ENCODE data around the gene BICC1. TPM values are rescaled to one million over a fixed set of nuclear protein-coding genes. Genes with fewer than 3 reads are reported as not detected.

Gene BICC1
- total RNA-seq, 1 experiment from 2014 or later: 13.9 TPM

DNA sequence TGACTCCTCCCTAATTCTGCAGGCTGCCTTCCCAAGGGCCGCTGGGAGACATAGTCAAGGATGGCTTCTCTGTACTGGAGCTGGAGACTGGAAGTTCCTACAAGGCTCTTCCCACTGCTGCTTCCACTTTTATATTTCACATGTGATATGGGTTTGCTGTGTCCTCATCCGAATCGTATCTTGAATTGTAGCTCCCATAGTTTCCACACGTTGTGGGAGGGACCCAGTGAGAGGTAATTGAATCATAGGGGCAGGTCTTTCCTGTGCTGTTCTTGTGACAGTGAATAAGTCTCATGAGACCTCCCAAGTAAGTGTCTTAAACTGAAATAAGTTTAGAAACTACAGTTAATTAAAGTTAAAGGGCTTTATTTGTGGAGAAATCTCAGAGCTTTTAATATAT lies 47.0 kb upstream of the BICC1 start:
- Histone ChIP-seq H3K9me3 (ENCODE audit: low read length) (no peaks in the 10 kb centered on the region), H3K4me2 (ENCODE audit: low read length) (no peak overlapping the region), H3K4me3 (ENCODE audit: low read length) (no peak overlapping the region), H4K20me1 (ENCODE audit: low read length) (no peaks in the 10 kb centered on the region), H3K36me3 (ENCODE audit: low read depth, low read length) (no peaks in the 10 kb centered on the region), H3K9ac (ENCODE audit: low read length) (no peak overlapping the region), H3K9me2 (replicated peaks; ENCODE audit: low read length) (no peaks in the 10 kb centered on the region), H3K27me3 (ENCODE audit: low read length) (peaks cover 21% of the 10 kb centered on the region), H3K27ac (ENCODE audit: low read length) (no peak overlapping the region), H3K4me1 (ENCODE audit: insufficient read depth, low read length) (peaks cover 5% of the 10 kb centered on the region; the same call in 1 of the 2 replicates), H3F3A (ENCODE audit: low read length, unreplicated experiment) (no peaks in the 10 kb centered on the region), H3K79me2 (ENCODE audit: low read length) (no peaks in the 10 kb centered on the region), H2AFZ (ENCODE audit: low read length) (no peak overlapping the region)
- TF ChIP-seq EZH2phosphoT487 (IDR thresholded peaks at IDR 0.05; ENCODE audit: borderline replicate concordance, low read length): no peak
- TF ChIP-seq EZH2 (IDR thresholded peaks at IDR 0.05; ENCODE audit: low read length, unreplicated experiment): no peak
- TF ChIP-seq, protein P1, sequence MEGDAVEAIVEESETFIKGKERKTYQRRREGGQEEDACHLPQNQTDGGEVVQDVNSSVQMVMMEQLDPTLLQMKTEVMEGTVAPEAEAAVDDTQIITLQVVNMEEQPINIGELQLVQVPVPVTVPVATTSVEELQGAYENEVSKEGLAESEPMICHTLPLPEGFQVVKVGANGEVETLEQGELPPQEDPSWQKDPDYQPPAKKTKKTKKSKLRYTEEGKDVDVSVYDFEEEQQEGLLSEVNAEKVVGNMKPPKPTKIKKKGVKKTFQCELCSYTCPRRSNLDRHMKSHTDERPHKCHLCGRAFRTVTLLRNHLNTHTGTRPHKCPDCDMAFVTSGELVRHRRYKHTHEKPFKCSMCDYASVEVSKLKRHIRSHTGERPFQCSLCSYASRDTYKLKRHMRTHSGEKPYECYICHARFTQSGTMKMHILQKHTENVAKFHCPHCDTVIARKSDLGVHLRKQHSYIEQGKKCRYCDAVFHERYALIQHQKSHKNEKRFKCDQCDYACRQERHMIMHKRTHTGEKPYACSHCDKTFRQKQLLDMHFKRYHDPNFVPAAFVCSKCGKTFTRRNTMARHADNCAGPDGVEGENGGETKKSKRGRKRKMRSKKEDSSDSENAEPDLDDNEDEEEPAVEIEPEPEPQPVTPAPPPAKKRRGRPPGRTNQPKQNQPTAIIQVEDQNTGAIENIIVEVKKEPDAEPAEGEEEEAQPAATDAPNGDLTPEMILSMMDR (conservative IDR thresholded peaks at IDR 0.05; ENCODE audit: low read depth, low read length): no peak
- ChIA-PET CTCF (no interaction called here), POLR2A (ENCODE audit: unreplicated experiment) (no interaction called here)
- ATAC-seq (peak; percentile 21; the same call in 1 of the 2 replicates), DNase-seq (peak; percentile 23)
- intact Hi-C loops (cut with micrococcal nuclease): no loop called here
- no TSS peak for BruUV-seq (replicated peaks)

DNA sequence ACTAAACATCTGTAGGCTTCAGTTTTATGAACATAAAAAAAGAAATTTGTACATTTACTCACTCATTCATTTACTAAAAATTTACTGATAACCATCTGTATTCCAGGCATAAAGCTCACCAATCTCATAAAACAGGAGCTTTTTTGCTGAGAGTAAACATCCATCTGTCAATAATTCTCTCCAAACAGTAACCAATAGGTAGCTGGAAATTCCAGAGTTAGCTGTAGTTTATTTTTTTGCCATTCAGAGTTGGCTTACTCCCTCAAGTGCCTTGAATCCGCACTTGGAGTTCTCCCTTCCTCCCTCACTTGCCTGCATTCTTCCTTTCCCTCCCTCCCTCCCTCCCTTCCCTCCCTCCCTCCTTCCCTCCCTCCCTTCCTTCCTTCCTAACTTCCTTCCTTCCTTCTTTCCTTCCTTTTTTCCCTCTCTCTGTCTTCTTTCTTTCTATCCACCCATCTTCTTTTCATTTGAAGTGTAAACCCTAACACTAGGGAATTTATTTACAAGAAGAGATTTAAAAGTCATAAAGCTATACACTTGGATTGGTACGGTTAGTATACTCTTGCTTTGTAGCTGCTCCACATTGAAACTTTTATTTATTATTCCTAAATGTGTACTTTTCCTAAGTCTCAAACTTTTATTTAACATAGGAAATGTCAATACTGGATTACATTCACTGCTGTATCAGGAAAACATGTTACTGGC lies 44.6 kb upstream of the BICC1 start:
- Histone ChIP-seq H2AFZ (ENCODE audit: low read length) (no peak overlapping the region), H3K27ac (ENCODE audit: low read length) (peak overlapping the region; percentile 3; the same call in 1 of the 2 replicates), H3K27me3 (ENCODE audit: low read length) (peaks cover 46% of the 10 kb centered on the region), H3K9me3 (ENCODE audit: low read length) (no peaks in the 10 kb centered on the region), H3K4me1 (ENCODE audit: insufficient read depth, low read length) (peaks cover 5% of the 10 kb centered on the region; the same call in 1 of the 2 replicates), H3F3A (ENCODE audit: low read length, unreplicated experiment) (no peaks in the 10 kb centered on the region), H3K36me3 (ENCODE audit: low read depth, low read length) (no peaks in the 10 kb centered on the region), H3K79me2 (ENCODE audit: low read length) (no peaks in the 10 kb centered on the region), H3K4me2 (ENCODE audit: low read length) (no peak overlapping the region), H3K9me2 (replicated peaks; ENCODE audit: low read length) (no peaks in the 10 kb centered on the region), H3K9ac (ENCODE audit: low read length) (no peak overlapping the region), H3K4me3 (ENCODE audit: low read length) (no peak overlapping the region), H4K20me1 (ENCODE audit: low read length) (no peaks in the 10 kb centered on the region)
- CTCF ChIA-PET: interaction anchor here (0.9 kb wide), 1 partner anchor 45 kb away, joined by 4 read pairs; no protein-coding TSS in a partner anchor
- TF ChIP-seq, protein P1 (conservative IDR thresholded peaks at IDR 0.05; ENCODE audit: low read depth, low read length): no peak
- no peak for TF ChIP-seq EZH2phosphoT487 (IDR thresholded peaks at IDR 0.05; ENCODE audit: borderline replicate concordance, low read length)
- TF ChIP-seq EZH2 (IDR thresholded peaks at IDR 0.05; ENCODE audit: low read length, unreplicated experiment): no peak
- DNase-seq (peak; percentile 50), ATAC-seq (peak; percentile 65)
- POLR2A ChIA-PET (ENCODE audit: unreplicated experiment): interaction anchor here (1.3 kb wide), 1 partner anchor 133 kb away, joined by 5 read pairs; no protein-coding TSS in a partner anchor
- BruUV-seq (replicated peaks): no TSS peak
- intact Hi-C loops (cut with micrococcal nuclease): no loop called here

DNA sequence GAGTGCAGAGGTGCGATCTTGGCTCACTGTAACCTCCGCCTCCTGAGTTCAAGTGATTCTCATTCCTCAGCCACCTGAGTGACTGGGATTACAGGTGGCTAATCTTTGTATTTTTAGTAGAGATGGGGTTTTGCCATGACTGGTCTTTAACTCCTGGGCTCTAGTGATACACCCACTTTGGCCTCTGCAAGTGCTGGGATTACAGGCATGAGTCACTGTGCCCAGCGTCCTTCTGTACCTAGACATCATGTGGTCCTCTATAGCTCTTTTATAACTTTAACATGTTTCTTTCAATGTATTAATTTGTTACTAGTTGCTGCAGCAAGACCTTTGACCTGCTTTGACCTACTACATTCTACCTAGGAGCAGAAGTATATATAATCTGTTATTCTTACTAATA lies 38.7 kb upstream of the BICC1 start:
- no peaks in the 10 kb centered on the region for H3K79me2 ChIP-seq (ENCODE audit: low read length)
- POLR2A ChIA-PET (ENCODE audit: unreplicated experiment): no interaction called here
- no peak overlapping the region for H3K4me2 ChIP-seq (ENCODE audit: low read length)
- H3K9ac ChIP-seq (ENCODE audit: low read length): no peak overlapping the region
- H2AFZ ChIP-seq (ENCODE audit: low read length): no peak overlapping the region
- H3K27ac ChIP-seq (ENCODE audit: low read length): no peak overlapping the region
- peaks cover 41% of the 10 kb centered on the region for H3K27me3 ChIP-seq (ENCODE audit: low read length)
- CTCF ChIA-PET: no interaction called here
- no peak for TF ChIP-seq EZH2phosphoT487 (IDR thresholded peaks at IDR 0.05; ENCODE audit: borderline replicate concordance, low read length)
- TF ChIP-seq, protein P1 (conservative IDR thresholded peaks at IDR 0.05; ENCODE audit: low read depth, low read length): no peak
- no peaks in the 10 kb centered on the region for H3F3A ChIP-seq (ENCODE audit: low read length, unreplicated experiment)
- peak; percentile 38 for DNase-seq
- H3K9me2 ChIP-seq (replicated peaks; ENCODE audit: low read length): no peaks in the 10 kb centered on the region
- no peaks in the 10 kb centered on the region for H3K9me3 ChIP-seq (ENCODE audit: low read length)
- H3K4me1 ChIP-seq (ENCODE audit: insufficient read depth, low read length): peaks cover 12% of the 10 kb centered on the region
- no peaks in the 10 kb centered on the region for H3K36me3 ChIP-seq (ENCODE audit: low read depth, low read length)
- H3K4me3 ChIP-seq (ENCODE audit: low read length): no peak overlapping the region
- peak; percentile 58 for ATAC-seq
- no TSS peak for BruUV-seq (replicated peaks)
- no peaks in the 10 kb centered on the region for H4K20me1 ChIP-seq (ENCODE audit: low read length)
- intact Hi-C loops (cut with micrococcal nuclease): no loop called here

Measured in PC-3 (cell line).